Activated CD4-positive, alpha-beta T cell treated with anti-CD3 and anti-CD28 coated beads, Interleukin-2, amount 10 ng/mL, durations not matched to agents 24 days and 14 days (primary cell): Measurements from ENCODE around the gene KCNS3. TPM values are rescaled to one million over a fixed set of nuclear protein-coding genes. Genes with fewer than 3 reads are reported as not detected.

ENCODE experiments used
- DNase-seq: peaks from one replicate; pipeline ENCODE4 v3.0.0; 2022
- H3K27ac Mint-ChIP-seq: one replicate; pipeline ENCODE4 v1.8.0; 2022; ENCODE audit warnings: mild to moderate bottlenecking, mixed read lengths
- H3K27me3 Mint-ChIP-seq: one replicate; pipeline ENCODE4 v1.8.0; 2022; ENCODE audit warnings: mixed read lengths
- H3K36me3 Mint-ChIP-seq: one replicate; pipeline ENCODE4 v1.8.0; 2022; ENCODE audit warnings: low read depth, mild to moderate bottlenecking, mixed read lengths
- H3K4me1 Mint-ChIP-seq: one replicate; pipeline ENCODE4 v1.8.0; 2021; ENCODE audit warnings: mixed read lengths
- H3K4me3 Mint-ChIP-seq: one replicate; pipeline ENCODE4 v1.8.0; 2022; ENCODE audit warnings: mild to moderate bottlenecking, moderate library complexity, mixed read lengths
- H3K9me3 Mint-ChIP-seq: one replicate; pipeline ENCODE4 v1.8.0; 2021; ENCODE audit warnings: mixed read lengths
- intact Hi-C: fragments of 100-400 bp; cut with micrococcal nuclease; formaldehyde crosslinking; loops from one replicate; pipeline ENCODE4 v1.15.1; 2023
- total RNA-seq: library from RNA; stranded (reverse); gene quantifications from 2 replicates; pipeline ENCODE4 v1.2.3, GENCODE V29; 2022

The KCNS3 gene
- total RNA-seq, result not detected in 2 replicates

- H3K4me3 Mint-ChIP-seq, result peak within 1 kb of the TSS; percentile 78
- DNase-seq, result peak; percentile 71
- H3K4me1 Mint-ChIP-seq, result peaks cover 9% of the 10 kb centered on the region
- H3K9me3 Mint-ChIP-seq, result no peaks in the 10 kb centered on the region
- no peaks in the 10 kb centered on the region for H3K36me3 Mint-ChIP-seq
- peaks cover 69% of the 10 kb centered on the region for H3K27me3 Mint-ChIP-seq
- intact Hi-C loops, result no loop called here
- no peak within 1 kb of the TSS for H3K27ac Mint-ChIP-seq
These were observed at the start of gene KCNS3 for GRCh38 chr2:17878281-17879136. KCNS3 (plus strand) TSS chr2:17878667; CDS start chr2:17931009, 52,342 bp downstream.

- DNase-seq, result peak; percentile 88
- intact Hi-C loops, result loop anchor here (1.0 kb wide), 1 partner anchor 111 kb away; no protein-coding TSS in a partner anchor
- Mint-ChIP-seq H3K36me3 (no peaks in the 10 kb centered on the region), H3K9me3 (no peaks in the 10 kb centered on the region), H3K27me3 (peaks cover 44% of the 10 kb centered on the region), H3K27ac (no peak overlapping the region), H3K4me1 (no peaks in the 10 kb centered on the region), H3K4me3 (peak overlapping the region; percentile 18)
These were observed 48.1 kb upstream of the KCNS3 start for GRCh38 chr2:17830053-17831034.

- Mint-ChIP-seq H3K9me3 (no peaks in the 10 kb centered on the region), H3K36me3 (no peaks in the 10 kb centered on the region), H3K4me1 (no peaks in the 10 kb centered on the region), H3K27ac (no peak overlapping the region), H3K27me3 (peaks cover 36% of the 10 kb centered on the region), H3K4me3 (no peak overlapping the region)
- intact Hi-C loops, result no loop called here
- DNase-seq, result no peak
These were observed 43.0 kb upstream of the KCNS3 start for GRCh38 chr2:17835516-17835915.

GRCh38 chr2:17839959-17840358, 38.5 kb upstream of the KCNS3 start:
- peaks cover 24% of the 10 kb centered on the region for H3K27me3 Mint-ChIP-seq
- no peaks in the 10 kb centered on the region for H3K36me3 Mint-ChIP-seq
- DNase-seq, result no peak
- no peak overlapping the region for H3K27ac Mint-ChIP-seq
- intact Hi-C loops, result no loop called here
- no peaks in the 10 kb centered on the region for H3K4me1 Mint-ChIP-seq
- H3K4me3 Mint-ChIP-seq, result no peak overlapping the region
- no peaks in the 10 kb centered on the region for H3K9me3 Mint-ChIP-seq

GRCh38 chr2:17843457-17843856, 35.0 kb upstream of the KCNS3 start:
- intact Hi-C loops, result no loop called here
- H3K36me3 Mint-ChIP-seq, result no peaks in the 10 kb centered on the region
- no peak for DNase-seq
- no peak overlapping the region for H3K27ac Mint-ChIP-seq
- H3K9me3 Mint-ChIP-seq, result no peaks in the 10 kb centered on the region
- H3K4me1 Mint-ChIP-seq, result no peaks in the 10 kb centered on the region
- H3K27me3 Mint-ChIP-seq, result peaks cover 18% of the 10 kb centered on the region
- no peak overlapping the region for H3K4me3 Mint-ChIP-seq

GRCh38 chr2:17845806-17846205, 32.7 kb upstream of the KCNS3 start:
- intact Hi-C loops, result no loop called here
- Mint-ChIP-seq H3K27ac (no peak overlapping the region), H3K4me1 (no peaks in the 10 kb centered on the region), H3K9me3 (no peaks in the 10 kb centered on the region), H3K27me3 (peaks cover 11% of the 10 kb centered on the region), H3K36me3 (no peaks in the 10 kb centered on the region), H3K4me3 (no peak overlapping the region)
- no peak for DNase-seq

GRCh38 chr2:17846676-17847075, 31.8 kb upstream of the KCNS3 start:
- Mint-ChIP-seq H3K9me3 (no peaks in the 10 kb centered on the region), H3K27ac (no peak overlapping the region), H3K4me1 (no peaks in the 10 kb centered on the region), H3K36me3 (no peaks in the 10 kb centered on the region), H3K27me3 (peaks cover 9% of the 10 kb centered on the region), H3K4me3 (no peak overlapping the region)
- intact Hi-C loops, result no loop called here
- no peak for DNase-seq

GRCh38 chr2:17847236-17847635, 31.2 kb upstream of the KCNS3 start:
- H3K27ac Mint-ChIP-seq, result no peak overlapping the region
- intact Hi-C loops, result no loop called here
- DNase-seq, result no peak
- H3K9me3 Mint-ChIP-seq, result no peaks in the 10 kb centered on the region
- no peaks in the 10 kb centered on the region for H3K36me3 Mint-ChIP-seq
- H3K4me1 Mint-ChIP-seq, result no peaks in the 10 kb centered on the region
- peaks cover 9% of the 10 kb centered on the region for H3K27me3 Mint-ChIP-seq
- no peak overlapping the region for H3K4me3 Mint-ChIP-seq

GRCh38 chr2:17849275-17849674, 29.2 kb upstream of the KCNS3 start:
- H3K27me3 Mint-ChIP-seq, result peaks cover 1% of the 10 kb centered on the region
- no peaks in the 10 kb centered on the region for H3K36me3 Mint-ChIP-seq
- H3K4me1 Mint-ChIP-seq, result no peaks in the 10 kb centered on the region

GRCh38 chr2:17850151-17850550, 28.3 kb upstream of the KCNS3 start:
- H3K27ac Mint-ChIP-seq, result no peak overlapping the region
- no peaks in the 10 kb centered on the region for H3K36me3 Mint-ChIP-seq
- intact Hi-C loops, result loop anchor here (2.0 to 5.0 kb wide), 3 partner anchors 299 to 527 kb away; no protein-coding TSS in a partner anchor
- no peaks in the 10 kb centered on the region for H3K9me3 Mint-ChIP-seq
- H3K27me3 Mint-ChIP-seq, result peaks cover 6% of the 10 kb centered on the region
- DNase-seq, result no peak
- no peaks in the 10 kb centered on the region for H3K4me1 Mint-ChIP-seq
- no peak overlapping the region for H3K4me3 Mint-ChIP-seq

More at GRCh38 chr2:17849275-17849674, 29.2 kb upstream of the KCNS3 start:
- Mint-ChIP-seq H3K27ac (no peak overlapping the region), H3K4me3 (no peak overlapping the region), H3K9me3 (no peaks in the 10 kb centered on the region)
- DNase-seq, result no peak
- intact Hi-C loops, result no loop called here

GRCh38 chr2:17851731-17852585, 26.5 kb upstream of the KCNS3 start:
- intact Hi-C loops, result loop anchor here (2.0 to 5.0 kb wide), 3 partner anchors 297 to 525 kb away; no protein-coding TSS in a partner anchor
- no peaks in the 10 kb centered on the region for H3K9me3 Mint-ChIP-seq
- H3K27ac Mint-ChIP-seq, result no peak overlapping the region
- no peaks in the 10 kb centered on the region for H3K4me1 Mint-ChIP-seq
- DNase-seq, result peak; percentile 75
- peaks cover 14% of the 10 kb centered on the region for H3K27me3 Mint-ChIP-seq
- no peak overlapping the region for H3K4me3 Mint-ChIP-seq
- H3K36me3 Mint-ChIP-seq, result no peaks in the 10 kb centered on the region

GRCh38 chr2:17853799-17854198, 24.7 kb upstream of the KCNS3 start:
- no peak overlapping the region for H3K4me3 Mint-ChIP-seq
- H3K36me3 Mint-ChIP-seq, result no peaks in the 10 kb centered on the region
- intact Hi-C loops, result loop anchor here (5.0 kb wide), 1 partner anchor 524 kb away; no protein-coding TSS in a partner anchor
- DNase-seq, result no peak
- no peaks in the 10 kb centered on the region for H3K4me1 Mint-ChIP-seq
- H3K9me3 Mint-ChIP-seq, result no peaks in the 10 kb centered on the region
- no peak overlapping the region for H3K27ac Mint-ChIP-seq
- peaks cover 26% of the 10 kb centered on the region for H3K27me3 Mint-ChIP-seq

GRCh38 chr2:17857021-17857420, 21.4 kb upstream of the KCNS3 start:
- H3K9me3 Mint-ChIP-seq, result no peaks in the 10 kb centered on the region
- intact Hi-C loops, result no loop called here

More at GRCh38 chr2:17857021-17857420, 21.4 kb upstream of the KCNS3 start:
- Mint-ChIP-seq H3K27me3 (peaks cover 29% of the 10 kb centered on the region), H3K4me3 (no peak overlapping the region), H3K27ac (no peak overlapping the region), H3K36me3 (no peaks in the 10 kb centered on the region), H3K4me1 (no peaks in the 10 kb centered on the region)
- DNase-seq, result no peak
